Measurements from ENCODE around the gene MFN2. TPM values are rescaled to one million over a fixed set of nuclear protein-coding genes. Genes with fewer than 3 reads are reported as not detected.
"Not testable (repeated sequence)": the region's sequence is repeated elsewhere in the genome, so short reads cannot be mapped to it uniquely, and the experiment has no call there.

The MFN2 gene
- total RNA-seq, 1 donor = 59.7 TPM

DNA sequence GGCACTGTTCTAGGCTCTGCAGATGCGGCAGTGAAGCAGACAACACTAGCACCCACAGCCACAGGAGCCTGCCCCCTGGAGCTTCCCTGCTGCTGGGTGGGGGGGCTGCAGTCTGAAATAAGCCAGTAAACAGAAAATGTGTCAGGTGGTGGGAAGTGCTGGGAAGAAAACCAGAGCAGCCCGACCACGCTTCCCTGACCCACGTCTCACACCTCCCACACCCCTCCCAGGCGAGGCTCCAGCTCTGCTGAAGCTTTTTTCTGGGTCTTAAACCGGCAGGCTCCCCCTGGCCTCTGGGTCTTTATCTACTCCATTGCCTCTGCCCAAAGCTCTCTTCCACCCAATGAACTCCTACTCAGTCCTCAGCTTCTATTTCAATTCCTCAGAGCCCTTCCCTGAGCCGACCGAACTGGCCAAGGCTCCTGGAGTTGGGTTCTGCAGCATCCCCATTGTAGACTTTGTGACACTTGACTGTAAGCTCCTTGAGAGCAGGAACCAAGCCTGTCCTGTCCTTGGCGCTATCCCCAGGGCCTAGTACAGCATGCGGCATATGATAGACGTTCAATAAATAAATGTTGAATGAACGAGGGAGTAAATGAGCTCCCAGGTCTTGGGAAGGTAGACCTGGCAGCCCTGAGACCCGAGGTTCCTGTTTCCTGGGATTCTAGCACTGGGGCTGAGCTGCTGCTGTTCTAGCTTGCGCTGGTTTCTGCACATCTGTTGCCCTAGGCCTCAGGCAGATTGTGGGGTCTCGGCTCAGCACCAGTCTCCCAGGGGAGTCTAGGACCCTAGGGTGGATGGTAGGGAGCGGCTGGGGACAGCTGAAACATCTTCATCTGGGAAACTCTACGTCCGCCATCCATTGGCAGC, 57.5 kb downstream of the MFN2 start:
- TF ChIP-seq, protein P1, sequence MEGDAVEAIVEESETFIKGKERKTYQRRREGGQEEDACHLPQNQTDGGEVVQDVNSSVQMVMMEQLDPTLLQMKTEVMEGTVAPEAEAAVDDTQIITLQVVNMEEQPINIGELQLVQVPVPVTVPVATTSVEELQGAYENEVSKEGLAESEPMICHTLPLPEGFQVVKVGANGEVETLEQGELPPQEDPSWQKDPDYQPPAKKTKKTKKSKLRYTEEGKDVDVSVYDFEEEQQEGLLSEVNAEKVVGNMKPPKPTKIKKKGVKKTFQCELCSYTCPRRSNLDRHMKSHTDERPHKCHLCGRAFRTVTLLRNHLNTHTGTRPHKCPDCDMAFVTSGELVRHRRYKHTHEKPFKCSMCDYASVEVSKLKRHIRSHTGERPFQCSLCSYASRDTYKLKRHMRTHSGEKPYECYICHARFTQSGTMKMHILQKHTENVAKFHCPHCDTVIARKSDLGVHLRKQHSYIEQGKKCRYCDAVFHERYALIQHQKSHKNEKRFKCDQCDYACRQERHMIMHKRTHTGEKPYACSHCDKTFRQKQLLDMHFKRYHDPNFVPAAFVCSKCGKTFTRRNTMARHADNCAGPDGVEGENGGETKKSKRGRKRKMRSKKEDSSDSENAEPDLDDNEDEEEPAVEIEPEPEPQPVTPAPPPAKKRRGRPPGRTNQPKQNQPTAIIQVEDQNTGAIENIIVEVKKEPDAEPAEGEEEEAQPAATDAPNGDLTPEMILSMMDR (IDR thresholded peaks at IDR 0.05; ENCODE audit: insufficient read depth, low read length) = no peak
- no peak for DNase-seq (ENCODE audit: low read depth)
- H3K4me3 ChIP-seq (ENCODE audit: low read depth, low read length) = no peak overlapping the region

GRCh38 chr1:12038356-12039163, 58.3 kb downstream of the MFN2 start:
- TF ChIP-seq, protein P1 (IDR thresholded peaks at IDR 0.05; ENCODE audit: insufficient read depth, low read length) = no peak
- no peak for DNase-seq (ENCODE audit: low read depth)
- H3K4me3 ChIP-seq (ENCODE audit: low read depth, low read length) = no peak overlapping the region

GRCh38 chr1:12039164-12039525, 58.9 kb downstream of the MFN2 start:
- H3K4me3 ChIP-seq (ENCODE audit: low read depth, low read length) = no peak overlapping the region
- TF ChIP-seq, protein P1 (IDR thresholded peaks at IDR 0.05; ENCODE audit: insufficient read depth, low read length) = no peak
- DNase-seq (ENCODE audit: low read depth) = no peak

GRCh38 chr1:12039824-12040456, 59.7 kb downstream of the MFN2 start:
- H3K4me3 ChIP-seq (ENCODE audit: low read depth, low read length); DNase-seq (ENCODE audit: low read depth): not testable (repeated sequence)

DNA sequence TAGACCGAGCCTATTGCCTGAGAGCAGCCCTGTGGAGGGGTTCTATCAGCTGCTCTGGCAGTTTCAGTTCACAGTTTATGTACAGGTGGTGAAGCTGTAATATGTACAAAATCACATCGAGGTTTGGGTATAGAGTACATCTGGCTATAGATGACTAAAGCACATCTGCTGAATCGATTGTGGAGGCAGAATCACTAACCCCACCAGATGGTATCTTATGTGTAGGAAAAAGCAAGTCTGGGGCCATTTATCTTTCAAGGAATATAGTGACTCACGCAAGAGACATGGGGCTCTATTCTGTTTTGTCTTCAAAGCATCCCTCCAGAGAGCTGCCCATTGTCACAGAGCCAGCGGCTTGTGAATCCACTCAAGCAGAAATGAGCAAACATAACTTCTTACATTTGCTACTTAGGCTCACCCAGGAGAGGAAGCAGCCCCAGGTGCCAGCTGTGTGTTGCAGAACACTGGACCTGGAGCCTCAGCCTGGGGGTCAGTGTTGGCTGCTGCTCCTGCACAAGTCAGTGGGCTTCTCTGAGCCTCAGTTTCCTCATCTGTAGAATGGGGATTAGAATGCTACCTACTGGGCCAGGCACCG, 60.3 kb downstream of the MFN2 start:
- peak; percentile 95 for DNase-seq (ENCODE audit: low read depth)
- TF ChIP-seq, protein P1 (IDR thresholded peaks at IDR 0.05; ENCODE audit: insufficient read depth, low read length) = no peak
- H3K4me3 ChIP-seq (ENCODE audit: low read depth, low read length) = no peak overlapping the region

DNA sequence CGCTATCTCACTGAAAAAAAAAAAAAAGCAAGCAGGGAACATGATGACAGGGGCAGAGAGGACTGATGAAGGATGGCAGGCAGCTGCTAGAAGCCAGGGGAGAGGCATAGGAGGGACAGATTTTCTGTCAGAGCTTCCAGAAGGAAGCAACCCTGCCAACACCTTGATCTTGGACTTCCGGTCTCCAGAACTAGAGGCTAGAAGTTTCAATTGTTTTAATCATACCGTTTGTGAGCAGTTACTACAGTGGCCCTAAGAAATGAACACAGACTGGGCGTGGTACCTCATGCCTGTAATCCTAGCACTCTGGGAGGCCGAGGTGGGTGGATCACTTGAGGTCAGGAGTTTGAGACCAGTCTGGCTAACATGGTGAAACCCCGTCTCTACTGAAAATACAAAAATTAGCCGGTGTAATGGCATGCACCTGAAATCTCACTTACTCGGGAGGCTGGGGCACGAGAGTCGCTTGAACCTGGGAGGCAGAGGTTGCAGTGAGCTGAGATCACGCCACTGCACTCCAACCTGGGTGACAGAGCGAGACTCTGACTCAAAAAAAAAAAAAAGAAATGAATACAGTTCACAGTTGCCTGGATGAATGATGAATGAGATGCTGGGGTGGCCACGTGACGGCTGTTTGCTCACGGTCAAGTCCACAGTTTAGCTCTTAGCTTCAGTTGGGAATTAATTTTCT, 64.1 kb downstream of the MFN2 start:
- not testable (repeated sequence) for H3K4me3 ChIP-seq (ENCODE audit: low read depth, low read length)
- DNase-seq (ENCODE audit: low read depth) = peak; percentile 50

GRCh38 chr1:12046749-12047119, 66.5 kb downstream of the MFN2 start:
- DNase-seq (ENCODE audit: low read depth) = no peak
- TF ChIP-seq, protein P1 (IDR thresholded peaks at IDR 0.05; ENCODE audit: insufficient read depth, low read length) = no peak
- H3K4me3 ChIP-seq (ENCODE audit: low read depth, low read length) = no peak overlapping the region
